HG03565 (cell line): ENCODE data around the gene RPS15.

Experiments used
- ATAC-seq: cut with Tn5 transposase; IDR thresholded peaks from one replicate; pipeline ENCODE4 v1.9.1; 2021; ENCODE audit warnings: mild to moderate bottlenecking, moderate library complexity; ENCODE audit not compliant: unreplicated experiment

The RPS15 gene

GRCh38 chr19:1450735-1451731 lies 12.8 kb downstream of the RPS15 start:
- ATAC-seq: no peak

- ATAC-seq: no peak
Measured at GRCh38 chr19:1451916-1452801, 14.0 kb downstream of the RPS15 start.

DNA sequence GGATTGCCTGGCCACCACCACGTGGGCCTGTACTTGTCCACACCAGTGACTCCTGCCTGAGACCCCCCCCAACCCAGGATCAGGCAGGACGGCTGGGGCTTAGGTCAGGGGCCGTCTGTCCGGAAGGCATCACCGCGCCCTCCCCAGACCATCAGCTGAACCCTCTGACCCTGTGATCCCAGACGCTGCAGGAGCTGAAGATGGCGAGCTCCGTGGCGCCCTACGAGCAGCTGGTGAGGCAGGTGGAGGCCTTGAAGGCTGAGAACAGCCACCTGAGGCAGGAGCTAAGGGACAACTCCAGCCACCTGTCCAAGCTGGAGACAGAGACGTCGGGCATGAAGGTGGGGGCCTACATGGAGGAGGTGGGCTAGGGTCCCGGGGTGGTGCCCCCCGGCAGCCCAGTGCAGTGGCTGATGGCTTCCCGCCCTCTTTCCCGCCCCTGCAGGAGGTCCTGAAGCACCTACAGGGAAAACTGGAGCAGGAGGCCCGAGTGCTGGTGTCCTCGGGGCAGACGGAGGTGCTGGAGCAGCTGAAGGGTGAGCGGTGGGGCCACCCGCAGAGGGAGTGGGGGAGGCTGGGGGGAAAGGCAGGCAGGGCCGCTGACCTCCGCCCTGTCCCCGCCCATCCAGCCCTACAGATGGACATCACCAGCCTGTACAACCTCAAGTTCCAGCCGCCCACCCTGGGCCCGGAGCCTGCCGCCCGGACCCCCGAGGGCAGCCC lies 14.8 kb downstream of the RPS15 start:
- ATAC-seq: no peak

DNA sequence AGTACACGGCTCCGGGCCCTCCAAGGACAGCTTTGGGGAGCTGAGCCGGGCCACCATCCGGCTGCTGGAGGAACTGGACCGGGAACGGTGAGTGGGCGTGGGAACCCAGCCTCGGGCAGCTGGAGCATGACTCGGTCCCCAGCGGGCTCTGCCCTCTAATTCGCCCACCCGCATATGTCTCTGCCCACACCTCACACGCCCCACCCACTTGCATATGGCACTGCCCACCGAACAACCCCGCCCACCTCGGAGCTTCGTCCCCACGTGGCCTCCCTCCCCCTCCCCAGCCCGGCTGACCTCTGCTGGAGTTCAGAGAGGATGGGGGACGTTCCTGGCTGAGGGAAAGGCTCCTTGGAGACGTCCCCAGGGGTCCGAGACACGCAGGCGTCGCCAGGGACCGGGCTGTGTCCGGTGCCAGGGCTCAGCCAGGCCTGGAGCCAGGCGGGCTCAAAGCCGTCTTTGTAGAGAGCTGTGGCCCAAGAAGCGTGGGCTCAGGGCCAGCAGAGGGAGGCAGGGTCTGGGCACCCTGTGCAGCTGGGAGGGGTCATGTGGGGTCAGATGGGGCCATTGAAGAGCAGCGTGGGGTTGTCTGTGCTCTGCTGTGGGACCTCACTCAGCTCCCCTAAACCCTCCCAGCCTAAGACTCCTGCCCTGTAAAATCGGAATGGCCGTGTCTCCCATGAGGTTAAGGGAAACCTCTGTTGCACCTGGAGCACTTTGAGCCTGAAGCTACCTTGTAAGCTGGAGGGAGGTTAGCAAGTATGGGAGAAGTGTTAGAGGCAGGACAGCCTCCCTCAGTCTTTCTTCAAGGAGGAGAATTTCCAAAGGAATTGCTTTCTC lies 15.5 kb downstream of the RPS15 start:
- ATAC-seq: no peak

DNA sequence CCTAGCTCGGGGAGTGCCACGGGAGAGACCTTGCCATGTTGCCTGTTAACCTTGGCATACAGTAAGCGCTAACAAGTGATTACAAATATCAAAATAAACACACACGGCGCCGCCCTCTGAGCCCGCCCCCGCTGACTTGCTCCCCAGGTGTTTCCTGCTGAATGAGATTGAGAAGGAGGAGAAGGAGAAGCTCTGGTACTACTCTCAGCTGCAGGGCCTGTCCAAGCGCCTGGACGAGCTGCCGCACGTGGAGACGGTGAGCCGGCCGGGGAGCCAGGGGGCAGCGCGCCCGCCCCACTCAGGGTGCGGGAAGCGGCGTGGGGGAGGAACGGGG lies 16.8 kb downstream of the RPS15 start:
- no peak for ATAC-seq

GRCh38 chr19:1455336-1456120 lies 17.3 kb downstream of the RPS15 start:
- no peak for ATAC-seq

DNA sequence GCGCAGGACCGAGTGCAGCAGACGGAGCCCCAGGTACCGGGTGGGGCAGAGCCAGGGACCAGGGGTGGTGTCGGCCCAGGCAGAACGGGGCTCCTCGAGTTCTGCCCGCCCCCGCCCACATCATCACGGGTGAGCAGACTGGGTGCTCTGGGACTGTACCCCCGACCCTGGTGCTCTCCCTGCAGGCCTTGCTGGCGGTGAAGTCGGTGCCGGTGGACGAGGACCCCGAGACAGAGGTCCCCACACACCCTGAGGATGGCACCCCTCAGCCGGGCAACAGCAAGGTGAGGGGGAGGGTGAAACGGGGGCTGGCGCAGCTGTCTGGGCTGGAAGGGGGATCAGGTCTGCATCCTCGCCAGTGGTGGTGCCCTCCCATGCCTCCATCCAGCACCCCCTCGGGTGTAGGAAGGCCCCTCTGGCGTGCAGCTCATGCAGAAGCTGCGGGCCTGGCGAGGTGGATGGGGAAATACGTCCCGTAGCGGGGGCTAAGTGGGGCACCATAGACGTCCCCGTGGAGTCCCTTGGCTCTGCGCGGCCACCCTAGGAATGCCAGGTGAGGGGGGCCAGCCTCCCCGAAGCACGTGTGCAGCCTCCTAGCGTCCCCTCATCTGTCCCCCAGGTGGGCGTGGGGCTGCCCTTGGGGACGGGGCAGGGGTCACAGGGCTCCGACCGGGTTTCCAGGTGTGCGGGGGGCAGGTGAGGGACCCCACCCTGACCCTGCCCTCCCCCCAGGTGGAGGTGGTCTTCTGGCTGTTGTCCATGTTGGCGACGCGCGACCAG lies 18.1 kb downstream of the RPS15 start:
- no peak for ATAC-seq

DNA sequence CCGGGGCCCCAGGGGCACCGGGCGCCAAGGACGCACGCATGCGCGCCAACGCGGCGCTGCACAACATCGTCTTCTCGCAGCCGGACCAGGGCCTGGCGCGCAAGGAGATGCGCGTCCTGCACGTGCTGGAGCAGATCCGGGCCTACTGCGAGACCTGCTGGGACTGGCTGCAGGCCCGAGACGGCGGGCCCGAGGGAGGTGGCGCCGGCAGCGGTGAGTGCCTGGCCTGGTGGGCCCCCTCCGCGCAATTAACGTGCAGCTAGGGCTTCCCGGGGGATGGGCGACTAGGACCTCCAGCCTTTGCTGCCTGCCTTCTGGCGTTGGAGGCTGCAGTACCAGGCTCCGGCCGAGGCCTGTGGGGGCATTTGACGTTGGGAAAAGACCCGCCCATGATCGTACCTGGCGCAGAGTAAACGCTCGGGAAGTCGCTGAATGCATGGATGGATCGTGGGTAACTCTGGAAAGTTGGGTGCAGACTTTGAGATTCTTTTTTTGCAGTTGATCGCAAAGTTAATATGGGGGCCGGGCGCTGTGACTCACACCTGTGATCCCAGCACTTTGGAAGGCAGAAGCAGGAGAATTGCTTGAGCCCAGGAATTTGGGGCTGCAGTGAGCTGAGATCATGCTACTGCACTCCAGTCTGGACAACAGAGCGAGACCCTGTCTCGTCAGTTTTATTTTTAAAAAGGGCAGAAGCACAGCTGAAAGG lies 19.0 kb downstream of the RPS15 start:
- no peak for ATAC-seq

- no peak for ATAC-seq
Measured at GRCh38 chr19:1457892-1458291, 19.7 kb downstream of the RPS15 start.

DNA sequence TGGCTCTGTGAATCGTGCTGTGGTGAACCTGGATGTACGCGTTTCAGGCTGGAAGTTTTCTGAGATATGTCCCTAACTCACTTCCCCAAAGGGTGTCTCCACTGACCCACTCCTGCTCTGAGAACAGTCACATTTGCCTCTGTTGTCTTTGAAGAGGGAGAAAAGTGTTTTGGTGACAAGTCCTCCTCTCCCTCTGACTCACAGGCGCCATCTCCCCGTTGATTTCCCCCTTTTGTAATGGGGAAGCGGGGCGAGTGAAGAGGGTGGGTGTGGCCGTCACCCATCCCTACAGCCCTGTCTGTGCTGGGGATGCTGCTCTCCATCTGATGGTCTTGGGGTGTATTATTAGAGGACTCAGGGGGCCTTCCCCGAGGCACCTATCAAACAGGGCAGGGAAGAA lies 21.3 kb downstream of the RPS15 start:
- ATAC-seq: no peak

GRCh38 chr19:1460033-1460995 lies 22.1 kb downstream of the RPS15 start:
- no peak for ATAC-seq

GRCh38 chr19:1461862-1462261 lies 23.7 kb downstream of the RPS15 start:
- ATAC-seq: no peak

GRCh38 chr19:1465191-1466016 lies 27.2 kb downstream of the RPS15 start:
- no peak for ATAC-seq

- no peak for ATAC-seq
Measured at GRCh38 chr19:1466018-1466460, 27.8 kb downstream of the RPS15 start.

DNA sequence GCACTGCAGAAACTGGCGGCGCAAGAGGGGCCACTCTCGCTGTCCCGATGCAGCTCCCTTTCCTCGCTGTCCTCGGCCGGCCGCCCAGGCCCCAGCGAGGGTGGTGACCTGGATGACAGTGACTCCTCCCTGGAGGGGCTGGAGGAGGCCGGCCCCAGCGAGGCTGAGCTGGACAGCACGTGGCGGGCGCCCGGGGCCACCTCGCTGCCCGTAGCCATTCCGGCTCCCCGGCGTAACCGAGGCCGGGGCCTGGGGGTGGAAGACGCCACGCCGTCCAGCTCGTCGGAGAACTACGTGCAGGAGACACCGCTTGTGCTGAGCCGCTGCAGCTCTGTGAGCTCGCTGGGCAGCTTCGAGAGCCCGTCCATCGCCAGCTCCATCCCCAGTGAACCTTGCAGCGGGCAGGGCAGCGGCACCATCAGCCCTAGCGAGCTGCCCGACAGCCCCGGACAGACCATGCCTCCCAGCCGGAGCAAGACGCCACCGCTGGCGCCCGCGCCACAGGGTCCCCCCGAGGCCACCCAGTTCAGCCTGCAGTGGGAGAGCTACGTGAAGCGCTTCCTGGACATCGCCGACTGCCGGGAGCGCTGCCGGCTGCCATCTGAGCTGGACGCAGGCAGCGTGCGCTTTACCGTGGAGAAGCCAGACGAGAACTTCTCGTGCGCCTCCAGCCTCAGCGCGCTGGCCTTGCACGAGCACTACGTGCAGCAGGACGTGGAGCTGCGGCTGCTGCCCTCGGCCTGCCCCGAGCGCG lies 28.4 kb downstream of the RPS15 start:
- ATAC-seq: no peak

- ATAC-seq: no peak
Measured at GRCh38 chr19:1467215-1467489, 29.0 kb downstream of the RPS15 start.
